HG03439 (cell line): ENCODE results near the gene NRBF2.
"Not testable (repeated sequence)": the region's sequence is repeated elsewhere in the genome, so short reads cannot be mapped to it uniquely, and the experiment has no call there.

Source experiments
- ATAC-seq: cut with Tn5 transposase; IDR thresholded peaks from one replicate; pipeline ENCODE4 v1.9.1; 2021; ENCODE audit warnings: mild to moderate bottlenecking, moderate library complexity; ENCODE audit not compliant: unreplicated experiment

NRBF2 gene

GRCh38 chr10:63133056-63133820 is at the start of gene NRBF2:
Gene NRBF2, plus strand, starts transcription at chr10:63133328. Its CDS starts 143 bp downstream, at chr10:63133471.
- ATAC-seq: peak; percentile 97

DNA sequence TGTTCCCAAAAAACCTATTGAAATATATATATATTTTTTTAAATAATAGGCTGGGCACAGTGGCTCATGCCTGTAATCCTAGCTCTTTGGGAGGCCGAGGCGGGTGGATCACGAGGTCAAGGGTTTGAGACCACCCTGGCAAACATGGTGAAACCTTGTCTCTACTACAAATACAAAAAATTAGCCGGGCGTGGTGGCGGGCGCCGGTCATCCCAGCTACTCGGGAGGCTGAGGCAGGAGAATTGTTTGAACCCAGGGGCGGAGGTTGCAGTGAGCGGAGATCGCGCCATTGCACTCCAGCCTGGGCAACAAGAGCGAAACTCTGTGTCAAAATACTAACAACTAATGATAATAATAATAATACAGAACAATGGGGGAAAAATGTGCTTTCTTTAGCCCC is 49.7 kb upstream of the NRBF2 start:
- not testable (repeated sequence) for ATAC-seq

- peak; percentile 79 for ATAC-seq
Observed at GRCh38 chr10:63083904-63084689, 49.0 kb upstream of the NRBF2 start.

GRCh38 chr10:63084690-63085382 is 48.3 kb upstream of the NRBF2 start:
- no peak for ATAC-seq

- ATAC-seq: no peak
Observed at GRCh38 chr10:63093227-63093626, 39.9 kb upstream of the NRBF2 start.

- ATAC-seq: no peak
Observed at GRCh38 chr10:63094405-63094804, 38.7 kb upstream of the NRBF2 start.

DNA sequence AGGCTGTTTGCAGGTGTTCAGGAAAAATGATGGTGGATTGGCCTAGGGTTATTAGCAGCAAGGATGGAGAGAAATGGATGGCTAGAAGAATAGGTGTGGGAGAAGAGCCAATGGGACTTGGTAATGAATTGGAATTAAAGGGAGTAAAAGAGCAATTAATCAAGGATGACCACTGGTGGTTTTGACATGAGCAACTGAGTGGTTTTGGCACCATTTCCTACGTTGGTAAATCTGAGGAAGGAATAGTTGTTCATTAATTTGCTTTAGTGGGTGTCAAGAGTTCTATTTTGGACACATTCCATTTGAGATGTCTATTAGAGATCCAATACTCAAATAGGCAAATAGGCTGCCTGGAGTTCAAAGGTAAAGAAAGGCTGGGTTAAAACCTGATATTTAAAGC is 38.2 kb upstream of the NRBF2 start:
- no peak for ATAC-seq

DNA sequence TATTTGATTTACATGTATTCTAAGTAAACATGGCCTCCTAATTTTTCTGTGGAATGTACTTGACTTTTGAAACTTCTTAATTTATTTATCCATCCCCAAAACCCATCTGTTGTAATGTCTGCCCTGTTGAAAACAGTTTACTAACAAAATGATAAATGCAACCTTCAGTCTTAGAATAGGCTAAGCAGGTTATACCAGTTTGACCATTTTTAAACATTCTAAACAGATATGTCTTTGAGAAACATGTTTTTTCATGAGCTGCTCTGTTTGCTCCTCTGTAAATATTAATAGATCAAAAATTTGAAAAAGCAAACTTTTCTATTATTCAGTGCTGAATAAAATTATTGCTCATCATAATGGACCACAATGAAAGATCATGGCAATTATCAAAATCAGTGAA is 33.4 kb upstream of the NRBF2 start:
- ATAC-seq: no peak

GRCh38 chr10:63101091-63101490 is 32.0 kb upstream of the NRBF2 start:
- ATAC-seq: not testable (repeated sequence)

GRCh38 chr10:63102279-63102883 is 30.7 kb upstream of the NRBF2 start:
- ATAC-seq: not testable (repeated sequence)

- ATAC-seq: not testable (repeated sequence)
Observed at GRCh38 chr10:63103178-63103577, 29.9 kb upstream of the NRBF2 start.

DNA sequence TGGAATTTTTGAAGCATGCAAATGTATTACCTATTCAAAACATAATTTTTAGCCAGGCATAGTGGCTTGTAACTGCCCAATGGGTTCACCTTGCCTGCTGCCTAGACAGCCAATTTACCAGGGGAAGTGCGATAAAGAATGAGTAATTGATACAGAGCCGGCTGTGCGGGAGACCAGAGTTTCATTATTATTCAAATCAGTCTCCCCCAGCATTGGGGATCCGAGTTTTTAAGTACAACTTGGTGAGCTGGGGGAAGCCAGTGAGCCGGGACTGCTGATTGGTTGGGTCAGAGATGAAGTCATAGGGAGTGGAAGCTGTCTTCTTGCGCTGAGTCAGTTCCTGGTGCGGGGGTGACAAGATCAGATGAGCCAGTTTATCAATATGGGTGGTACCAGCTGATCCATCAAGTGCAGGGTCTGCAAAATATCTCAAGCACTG is 29.1 kb upstream of the NRBF2 start:
- ATAC-seq: no peak

DNA sequence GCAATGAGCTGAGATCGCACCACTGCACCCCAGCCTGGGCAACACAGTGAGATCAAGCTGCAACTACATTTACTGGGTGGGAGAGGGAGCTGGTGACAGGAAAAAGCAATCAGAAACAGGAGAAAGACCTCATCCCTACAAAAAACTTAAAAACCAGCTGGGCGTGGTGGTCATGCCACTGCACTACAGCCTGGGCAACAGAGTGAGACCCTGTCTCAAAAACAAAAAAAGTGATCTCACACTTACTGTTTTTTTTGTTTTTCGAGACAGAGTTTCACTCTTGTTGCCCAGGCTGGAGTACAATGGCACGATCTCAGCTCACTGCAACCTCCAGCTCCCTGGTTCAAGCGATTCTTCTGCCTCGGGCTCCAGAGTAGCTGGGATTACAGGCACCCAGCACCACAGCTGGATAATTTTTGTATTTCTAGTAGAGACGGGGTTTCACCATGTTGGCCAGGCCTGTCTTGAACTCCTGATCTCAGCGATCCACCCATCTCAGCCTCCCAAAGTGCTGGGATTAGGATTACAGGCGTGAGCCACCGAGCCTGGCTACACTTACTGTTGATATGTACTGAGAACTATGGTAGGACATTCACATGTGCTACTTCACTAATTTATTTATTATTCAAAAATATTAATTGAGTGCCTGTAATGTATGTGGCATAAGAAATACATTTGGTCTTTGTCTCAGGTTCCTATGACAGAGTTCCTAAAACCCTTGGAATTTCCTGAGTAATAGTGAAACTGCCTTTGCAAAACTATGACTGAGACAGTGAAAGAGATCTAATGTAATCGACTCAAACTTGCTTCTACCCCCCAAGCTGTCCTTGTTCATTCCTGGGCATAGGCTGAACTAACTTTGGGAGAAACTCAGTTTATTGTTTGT is 27.7 kb upstream of the NRBF2 start:
- ATAC-seq: no peak

DNA sequence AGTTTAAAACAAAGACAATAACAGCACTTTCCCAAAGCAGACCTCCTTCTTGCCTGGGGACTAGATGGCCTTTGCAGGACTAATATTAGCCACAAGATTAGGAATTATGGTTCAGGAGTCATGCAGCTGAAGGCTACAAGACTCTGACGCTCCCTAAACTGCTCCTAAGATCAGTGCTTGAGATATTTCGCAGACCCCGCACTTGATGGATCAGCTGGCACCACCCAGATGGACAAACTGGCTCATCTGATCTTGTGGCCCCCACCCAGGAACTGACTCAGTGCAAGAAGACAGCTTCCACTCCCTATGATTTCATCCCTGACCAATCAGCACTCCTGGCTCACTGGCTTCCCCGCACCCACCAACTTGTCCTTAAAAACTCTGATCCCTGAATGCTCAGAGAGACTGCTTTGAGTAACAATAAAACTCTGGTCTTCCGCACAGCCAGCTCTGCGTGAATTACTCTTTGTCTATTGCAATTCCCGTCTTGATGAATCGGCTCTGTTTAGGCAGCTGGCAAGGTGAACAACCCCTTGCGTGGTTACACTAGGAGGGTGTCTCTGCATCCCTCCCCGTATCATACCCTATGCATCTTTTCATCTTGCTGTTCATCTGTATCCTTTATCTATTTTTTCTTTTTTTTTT is 26.9 kb upstream of the NRBF2 start:
- no peak for ATAC-seq

GRCh38 chr10:63107943-63108437 is 25.1 kb upstream of the NRBF2 start:
- ATAC-seq: no peak

DNA sequence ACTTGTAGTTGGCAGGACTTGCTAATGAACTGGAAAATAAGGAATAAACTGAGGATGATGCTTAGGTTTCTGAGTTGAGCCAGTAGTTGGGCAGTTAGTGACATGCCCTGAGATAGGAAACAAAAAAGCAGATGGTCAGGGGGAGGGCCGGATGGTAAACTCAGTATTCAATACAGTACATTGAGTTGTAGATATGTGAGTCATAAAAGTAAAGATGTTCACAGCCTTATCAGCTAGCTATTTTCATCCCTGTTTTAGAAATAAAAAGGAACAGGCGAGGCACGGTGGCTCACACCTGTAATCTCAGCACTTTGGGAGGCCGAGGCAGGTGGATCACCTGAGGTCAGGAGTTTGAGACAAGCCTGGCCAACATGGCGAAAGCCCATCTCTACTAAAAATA is 22.2 kb upstream of the NRBF2 start:
- ATAC-seq: no peak

GRCh38 chr10:63114031-63114814 is 18.9 kb upstream of the NRBF2 start:
- ATAC-seq: no peak

DNA sequence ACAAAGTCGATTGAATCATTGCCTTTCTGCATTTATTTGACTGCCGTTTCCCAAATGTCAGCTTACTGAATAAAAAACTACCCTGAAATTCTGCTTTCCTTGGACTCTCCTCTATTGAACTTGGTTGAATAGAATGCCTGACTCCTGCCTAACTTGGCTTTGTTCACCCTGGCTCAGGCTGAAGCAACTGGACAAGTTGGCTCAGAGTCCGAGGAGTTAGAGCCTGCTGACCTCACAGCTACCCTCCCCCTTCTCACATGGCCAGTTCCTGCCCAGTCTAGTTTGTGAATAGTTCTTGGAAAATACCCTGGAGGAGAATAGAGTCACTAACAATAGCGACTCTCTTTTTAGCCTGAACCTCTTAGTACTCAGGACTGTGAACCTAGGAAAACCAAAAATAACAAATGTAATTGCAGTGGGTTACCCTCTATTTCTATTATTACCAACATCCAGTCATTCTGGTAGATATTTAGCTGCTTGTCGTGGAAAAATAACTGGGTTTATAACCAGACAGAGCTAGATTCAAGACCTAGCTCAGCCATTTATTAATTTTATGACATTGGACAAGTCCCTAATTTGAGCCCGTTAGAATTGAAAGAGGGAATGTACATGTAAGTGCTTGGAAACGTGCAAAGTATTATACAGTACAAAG is 17.3 kb upstream of the NRBF2 start:
- no peak for ATAC-seq
